ENCODE measurements around the gene PLA2G12A.

The PLA2G12A gene

DNA sequence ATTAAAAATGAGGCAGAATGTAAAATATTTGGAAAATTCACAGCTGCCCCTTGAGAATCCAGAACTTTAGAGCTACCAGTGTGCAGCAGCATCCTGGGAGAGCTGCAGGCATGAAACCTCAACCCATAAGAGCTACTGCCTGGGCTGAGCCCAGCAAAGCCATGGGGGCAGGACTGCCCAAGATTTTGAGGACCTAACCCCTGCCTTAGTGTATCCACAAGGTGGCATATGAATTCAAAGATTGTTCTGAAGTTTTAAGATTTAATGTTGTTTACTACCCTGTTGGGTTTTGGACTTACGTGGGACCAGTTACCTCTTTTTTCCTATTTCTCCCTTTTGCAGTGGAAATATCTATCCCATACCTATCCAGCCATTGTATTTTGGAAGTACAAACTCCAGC, 53.0 kb downstream of the PLA2G12A start:
- Histone ChIP-seq H3K36me3 (replicated peaks; ENCODE audit: insufficient read depth, low read length) (no peaks in the 10 kb centered on the region), H2AFZ (ENCODE audit: low read length) (no peak overlapping the region), H3K4me2 (ENCODE audit: low read depth, low read length) (no peak overlapping the region), H3K9me2 (replicated peaks; ENCODE audit: insufficient read depth, low read length) (no peaks in the 10 kb centered on the region), H3K9me3 (replicated peaks; ENCODE audit: insufficient read depth, low read length) (no peaks in the 10 kb centered on the region), H4K20me1 (ENCODE audit: insufficient read depth, low read length) (no peaks in the 10 kb centered on the region), H3K27me3 (replicated peaks; ENCODE audit: insufficient read depth, low read length) (no peaks in the 10 kb centered on the region), H3K27ac (ENCODE audit: low read length) (no peak overlapping the region), H3K9ac (ENCODE audit: low read length) (no peak overlapping the region), H3K4me1 (ENCODE audit: low read length) (no peaks in the 10 kb centered on the region), H3F3A (ENCODE audit: insufficient read depth, low read length) (no peaks in the 10 kb centered on the region), H3K79me2 (ENCODE audit: low read length) (no peaks in the 10 kb centered on the region), H3K4me3 (ENCODE audit: low read length) (no peak overlapping the region)
- DNase-seq: no peak
- TF ChIP-seq, protein P1, sequence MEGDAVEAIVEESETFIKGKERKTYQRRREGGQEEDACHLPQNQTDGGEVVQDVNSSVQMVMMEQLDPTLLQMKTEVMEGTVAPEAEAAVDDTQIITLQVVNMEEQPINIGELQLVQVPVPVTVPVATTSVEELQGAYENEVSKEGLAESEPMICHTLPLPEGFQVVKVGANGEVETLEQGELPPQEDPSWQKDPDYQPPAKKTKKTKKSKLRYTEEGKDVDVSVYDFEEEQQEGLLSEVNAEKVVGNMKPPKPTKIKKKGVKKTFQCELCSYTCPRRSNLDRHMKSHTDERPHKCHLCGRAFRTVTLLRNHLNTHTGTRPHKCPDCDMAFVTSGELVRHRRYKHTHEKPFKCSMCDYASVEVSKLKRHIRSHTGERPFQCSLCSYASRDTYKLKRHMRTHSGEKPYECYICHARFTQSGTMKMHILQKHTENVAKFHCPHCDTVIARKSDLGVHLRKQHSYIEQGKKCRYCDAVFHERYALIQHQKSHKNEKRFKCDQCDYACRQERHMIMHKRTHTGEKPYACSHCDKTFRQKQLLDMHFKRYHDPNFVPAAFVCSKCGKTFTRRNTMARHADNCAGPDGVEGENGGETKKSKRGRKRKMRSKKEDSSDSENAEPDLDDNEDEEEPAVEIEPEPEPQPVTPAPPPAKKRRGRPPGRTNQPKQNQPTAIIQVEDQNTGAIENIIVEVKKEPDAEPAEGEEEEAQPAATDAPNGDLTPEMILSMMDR (IDR thresholded peaks at IDR 0.05; ENCODE audit: low read length): no peak
- TF ChIP-seq EZH2 (optimal IDR thresholded peaks at IDR 0.05; ENCODE audit: low read depth, low read length) (no peak), EZH2phosphoT487 (IDR thresholded peaks at IDR 0.05; ENCODE audit: low read length) (no peak)

DNA sequence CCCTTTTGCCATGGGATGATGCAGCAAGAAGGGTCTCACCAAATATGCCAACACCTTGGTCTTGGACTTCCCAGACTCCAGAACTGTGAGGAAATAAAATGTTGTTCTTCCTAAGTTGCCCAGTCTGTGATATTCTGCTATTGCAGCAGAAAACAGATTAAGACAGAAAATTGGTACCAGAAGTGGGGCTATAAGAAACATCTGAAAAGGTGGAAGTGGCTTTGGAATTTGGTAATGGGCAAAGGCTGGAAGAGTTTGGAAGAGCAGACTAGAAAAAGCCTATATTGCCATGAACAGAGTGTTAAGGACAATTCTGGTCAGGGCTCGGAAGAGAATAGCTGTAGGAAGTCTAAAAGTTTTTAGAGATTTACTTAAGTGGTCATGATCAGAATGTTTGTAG, 54.0 kb downstream of the PLA2G12A start:
- no peaks in the 10 kb centered on the region for H4K20me1 ChIP-seq (ENCODE audit: insufficient read depth, low read length)

DNA sequence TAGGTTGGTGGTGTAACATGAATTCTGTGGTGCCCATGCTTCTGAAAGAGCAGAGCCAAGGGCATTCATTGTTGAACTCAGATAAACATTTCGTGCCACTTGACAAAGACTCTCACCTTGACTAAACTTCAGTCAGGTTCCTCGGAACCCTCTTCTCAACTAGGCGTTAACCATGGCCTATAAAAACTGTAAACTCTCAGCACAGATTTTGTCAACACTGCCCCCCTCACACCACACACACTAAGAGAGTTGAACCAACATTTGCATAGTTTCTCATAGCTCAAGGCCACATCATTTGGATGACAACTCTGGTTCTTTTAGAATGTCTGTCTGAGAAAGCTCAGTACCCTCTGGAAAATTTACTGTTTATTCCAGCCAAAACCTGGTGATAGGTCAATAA, 54.7 kb downstream of the PLA2G12A start:
- Histone ChIP-seq H3K9me2 (replicated peaks; ENCODE audit: insufficient read depth, low read length) (no peaks in the 10 kb centered on the region), H3K4me1 (ENCODE audit: low read length) (no peaks in the 10 kb centered on the region), H3F3A (ENCODE audit: insufficient read depth, low read length) (no peaks in the 10 kb centered on the region), H2AFZ (ENCODE audit: low read length) (no peak overlapping the region), H3K79me2 (ENCODE audit: low read length) (no peaks in the 10 kb centered on the region), H3K27ac (ENCODE audit: low read length) (no peak overlapping the region), H3K27me3 (replicated peaks; ENCODE audit: insufficient read depth, low read length) (no peaks in the 10 kb centered on the region), H3K4me2 (ENCODE audit: low read depth, low read length) (no peak overlapping the region), H3K4me3 (ENCODE audit: low read length) (no peak overlapping the region), H3K36me3 (replicated peaks; ENCODE audit: insufficient read depth, low read length) (no peaks in the 10 kb centered on the region), H3K9ac (ENCODE audit: low read length) (no peak overlapping the region), H4K20me1 (ENCODE audit: insufficient read depth, low read length) (no peaks in the 10 kb centered on the region), H3K9me3 (replicated peaks; ENCODE audit: insufficient read depth, low read length) (no peaks in the 10 kb centered on the region)
- TF ChIP-seq EZH2 (optimal IDR thresholded peaks at IDR 0.05; ENCODE audit: low read depth, low read length) (no peak), EZH2phosphoT487 (IDR thresholded peaks at IDR 0.05; ENCODE audit: low read length) (no peak)
- TF ChIP-seq, protein P1 (IDR thresholded peaks at IDR 0.05; ENCODE audit: low read length): no peak
- no peak for DNase-seq

More for the DNA sequence above, 54.0 kb downstream of the PLA2G12A start:
- Histone ChIP-seq H3K36me3 (replicated peaks; ENCODE audit: insufficient read depth, low read length) (no peaks in the 10 kb centered on the region), H3K27ac (ENCODE audit: low read length) (no peak overlapping the region), H3K4me2 (ENCODE audit: low read depth, low read length) (no peak overlapping the region), H3K9me2 (replicated peaks; ENCODE audit: insufficient read depth, low read length) (no peaks in the 10 kb centered on the region), H3F3A (ENCODE audit: insufficient read depth, low read length) (no peaks in the 10 kb centered on the region), H3K4me3 (ENCODE audit: low read length) (no peak overlapping the region), H3K9ac (ENCODE audit: low read length) (no peak overlapping the region), H3K4me1 (ENCODE audit: low read length) (no peaks in the 10 kb centered on the region), H3K9me3 (replicated peaks; ENCODE audit: insufficient read depth, low read length) (no peaks in the 10 kb centered on the region), H2AFZ (ENCODE audit: low read length) (no peak overlapping the region), H3K79me2 (ENCODE audit: low read length) (no peaks in the 10 kb centered on the region), H3K27me3 (replicated peaks; ENCODE audit: insufficient read depth, low read length) (no peaks in the 10 kb centered on the region)
- no peak for TF ChIP-seq EZH2phosphoT487 (IDR thresholded peaks at IDR 0.05; ENCODE audit: low read length)
- no peak for TF ChIP-seq EZH2 (optimal IDR thresholded peaks at IDR 0.05; ENCODE audit: low read depth, low read length)
- no peak for DNase-seq

DNA sequence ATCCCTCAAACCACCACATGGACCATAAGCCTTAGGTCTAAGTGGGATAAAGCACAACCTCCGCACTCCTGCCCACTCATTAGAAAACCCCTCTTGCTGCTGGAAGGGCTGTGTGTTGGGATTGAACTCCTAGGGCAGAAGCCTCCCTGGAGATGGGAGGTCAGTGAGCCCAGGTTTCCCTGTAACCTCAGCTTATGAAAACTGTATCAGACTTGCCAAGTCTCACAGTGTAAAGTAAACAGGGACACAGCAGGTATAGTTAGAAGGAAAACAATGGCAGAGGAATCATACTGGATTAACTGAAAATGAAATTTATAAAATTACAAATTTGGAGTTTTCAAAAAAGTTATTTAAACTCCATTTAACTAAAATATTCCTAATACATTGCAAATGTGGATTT, 56.6 kb downstream of the PLA2G12A start:
- H3K4me1 ChIP-seq (ENCODE audit: low read length): no peaks in the 10 kb centered on the region
- H4K20me1 ChIP-seq (ENCODE audit: insufficient read depth, low read length): no peaks in the 10 kb centered on the region
- TF ChIP-seq, protein P1 (IDR thresholded peaks at IDR 0.05; ENCODE audit: low read length): no peak
- TF ChIP-seq EZH2phosphoT487 (IDR thresholded peaks at IDR 0.05; ENCODE audit: low read length): no peak
- TF ChIP-seq EZH2 (optimal IDR thresholded peaks at IDR 0.05; ENCODE audit: low read depth, low read length): no peak
- H3K9ac ChIP-seq (ENCODE audit: low read length): no peak overlapping the region
- H3F3A ChIP-seq (ENCODE audit: insufficient read depth, low read length): no peaks in the 10 kb centered on the region
- H3K27ac ChIP-seq (ENCODE audit: low read length): no peak overlapping the region
- no peak for DNase-seq
- no peak overlapping the region for H3K4me3 ChIP-seq (ENCODE audit: low read length)
- H3K4me2 ChIP-seq (ENCODE audit: low read depth, low read length): no peak overlapping the region
- H3K36me3 ChIP-seq (replicated peaks; ENCODE audit: insufficient read depth, low read length): no peaks in the 10 kb centered on the region
- no peaks in the 10 kb centered on the region for H3K9me3 ChIP-seq (replicated peaks; ENCODE audit: insufficient read depth, low read length)
- no peak overlapping the region for H2AFZ ChIP-seq (ENCODE audit: low read length)
- no peaks in the 10 kb centered on the region for H3K79me2 ChIP-seq (ENCODE audit: low read length)
- H3K27me3 ChIP-seq (replicated peaks; ENCODE audit: insufficient read depth, low read length): no peaks in the 10 kb centered on the region
- H3K9me2 ChIP-seq (replicated peaks; ENCODE audit: insufficient read depth, low read length): no peaks in the 10 kb centered on the region
